HL-60 (cell line): Measurements from ENCODE around the gene TH.
A peak's percentile ranks its signal among the peaks of the same experiment; 100 is the strongest.

Source experiments
- DNase-seq, 2 experiments: peaks; one replicate each; pipeline ENCODE4 v3.0.0-alpha.2; 2010 to 2020; ENCODE audit warnings: low read depth in 1 of 2, low spot score in 1 of 2
- H3K27ac ChIP-seq: fragments of 250-450 bp; sonication (Bioruptor Pico); replicated peaks from 2 replicates; pipeline ENCODE4 v1.5.1; 2020; ENCODE audit warnings: mild to moderate bottlenecking, moderate library complexity
- H3K27me3 ChIP-seq: fragments of 250-450 bp; sonication (Bioruptor Pico); 2 replicates; pipeline ENCODE4 v1.5.1; 2021; ENCODE audit warnings: mild to moderate bottlenecking, moderate library complexity; ENCODE audit not compliant: insufficient read depth, poor library complexity, severe bottlenecking
- H3K4me3 ChIP-seq: replicated peaks from 2 replicates; pipeline ENCODE4 v1.5.1; 2011; ENCODE audit warnings: mild to moderate bottlenecking, control low read depth, low read length; ENCODE audit not compliant: insufficient read depth
- GABPA ChIP-seq: IDR thresholded peaks from 2 replicates; pipeline ENCODE4 v1.6.1; 2012; ENCODE audit warnings: low read depth
- POLR2AphosphoS5 ChIP-seq: IDR thresholded peaks from 2 replicates; pipeline ENCODE4 v1.6.1; 2012; ENCODE audit warnings: low read depth
- SPI1 ChIP-seq: IDR thresholded peaks from 2 replicates; pipeline ENCODE4 v1.6.1; 2012; ENCODE audit warnings: low read depth, mild to moderate bottlenecking, borderline replicate concordance
- TF ChIP-seq, protein P1 (sequence below): IDR thresholded peaks from 2 replicates; pipeline ENCODE4 v1.6.1; 2012; ENCODE audit warnings: low read depth; ENCODE audit not compliant: insufficient replicate concordance
- TF ChIP-seq, protein P2 (sequence below): IDR thresholded peaks from one replicate; pipeline ENCODE4 v1.5.1; 2011; ENCODE audit warnings: low read length, control low read depth, inconsistent platforms; ENCODE audit not compliant: insufficient read depth

The TH gene

DNA sequence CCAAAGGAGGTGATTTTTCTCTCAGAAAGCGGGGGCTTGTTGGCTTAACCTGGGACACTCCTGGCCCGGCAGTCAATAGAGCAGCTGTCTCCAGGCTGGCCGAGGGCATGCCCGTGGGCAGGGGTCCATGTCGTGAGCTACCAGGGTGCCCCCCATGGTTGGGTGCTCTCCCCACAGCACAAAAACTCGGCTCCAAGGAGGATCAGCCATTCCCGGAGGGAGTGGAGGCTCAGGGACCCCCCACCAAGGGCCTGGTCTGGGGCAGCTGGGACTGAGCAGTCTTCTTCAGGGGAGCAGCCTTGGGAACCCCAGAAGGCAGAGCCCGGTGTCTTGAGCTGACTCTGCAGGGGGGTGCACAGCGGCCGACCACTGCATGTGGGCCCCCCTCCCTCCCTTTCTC is 20.8 kb upstream of the TH start:
- TF ChIP-seq POLR2AphosphoS5: no peak
- TF ChIP-seq, protein P1, sequence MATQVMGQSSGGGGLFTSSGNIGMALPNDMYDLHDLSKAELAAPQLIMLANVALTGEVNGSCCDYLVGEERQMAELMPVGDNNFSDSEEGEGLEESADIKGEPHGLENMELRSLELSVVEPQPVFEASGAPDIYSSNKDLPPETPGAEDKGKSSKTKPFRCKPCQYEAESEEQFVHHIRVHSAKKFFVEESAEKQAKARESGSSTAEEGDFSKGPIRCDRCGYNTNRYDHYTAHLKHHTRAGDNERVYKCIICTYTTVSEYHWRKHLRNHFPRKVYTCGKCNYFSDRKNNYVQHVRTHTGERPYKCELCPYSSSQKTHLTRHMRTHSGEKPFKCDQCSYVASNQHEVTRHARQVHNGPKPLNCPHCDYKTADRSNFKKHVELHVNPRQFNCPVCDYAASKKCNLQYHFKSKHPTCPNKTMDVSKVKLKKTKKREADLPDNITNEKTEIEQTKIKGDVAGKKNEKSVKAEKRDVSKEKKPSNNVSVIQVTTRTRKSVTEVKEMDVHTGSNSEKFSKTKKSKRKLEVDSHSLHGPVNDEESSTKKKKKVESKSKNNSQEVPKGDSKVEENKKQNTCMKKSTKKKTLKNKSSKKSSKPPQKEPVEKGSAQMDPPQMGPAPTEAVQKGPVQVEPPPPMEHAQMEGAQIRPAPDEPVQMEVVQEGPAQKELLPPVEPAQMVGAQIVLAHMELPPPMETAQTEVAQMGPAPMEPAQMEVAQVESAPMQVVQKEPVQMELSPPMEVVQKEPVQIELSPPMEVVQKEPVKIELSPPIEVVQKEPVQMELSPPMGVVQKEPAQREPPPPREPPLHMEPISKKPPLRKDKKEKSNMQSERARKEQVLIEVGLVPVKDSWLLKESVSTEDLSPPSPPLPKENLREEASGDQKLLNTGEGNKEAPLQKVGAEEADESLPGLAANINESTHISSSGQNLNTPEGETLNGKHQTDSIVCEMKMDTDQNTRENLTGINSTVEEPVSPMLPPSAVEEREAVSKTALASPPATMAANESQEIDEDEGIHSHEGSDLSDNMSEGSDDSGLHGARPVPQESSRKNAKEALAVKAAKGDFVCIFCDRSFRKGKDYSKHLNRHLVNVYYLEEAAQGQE: no peak
- TF ChIP-seq, protein P2, sequence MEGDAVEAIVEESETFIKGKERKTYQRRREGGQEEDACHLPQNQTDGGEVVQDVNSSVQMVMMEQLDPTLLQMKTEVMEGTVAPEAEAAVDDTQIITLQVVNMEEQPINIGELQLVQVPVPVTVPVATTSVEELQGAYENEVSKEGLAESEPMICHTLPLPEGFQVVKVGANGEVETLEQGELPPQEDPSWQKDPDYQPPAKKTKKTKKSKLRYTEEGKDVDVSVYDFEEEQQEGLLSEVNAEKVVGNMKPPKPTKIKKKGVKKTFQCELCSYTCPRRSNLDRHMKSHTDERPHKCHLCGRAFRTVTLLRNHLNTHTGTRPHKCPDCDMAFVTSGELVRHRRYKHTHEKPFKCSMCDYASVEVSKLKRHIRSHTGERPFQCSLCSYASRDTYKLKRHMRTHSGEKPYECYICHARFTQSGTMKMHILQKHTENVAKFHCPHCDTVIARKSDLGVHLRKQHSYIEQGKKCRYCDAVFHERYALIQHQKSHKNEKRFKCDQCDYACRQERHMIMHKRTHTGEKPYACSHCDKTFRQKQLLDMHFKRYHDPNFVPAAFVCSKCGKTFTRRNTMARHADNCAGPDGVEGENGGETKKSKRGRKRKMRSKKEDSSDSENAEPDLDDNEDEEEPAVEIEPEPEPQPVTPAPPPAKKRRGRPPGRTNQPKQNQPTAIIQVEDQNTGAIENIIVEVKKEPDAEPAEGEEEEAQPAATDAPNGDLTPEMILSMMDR: no peak
- no peaks in the 10 kb centered on the region for H3K27me3 ChIP-seq
- H3K27ac ChIP-seq: no peak overlapping the region
- no peak for DNase-seq
- H3K4me3 ChIP-seq: no peak overlapping the region

DNA sequence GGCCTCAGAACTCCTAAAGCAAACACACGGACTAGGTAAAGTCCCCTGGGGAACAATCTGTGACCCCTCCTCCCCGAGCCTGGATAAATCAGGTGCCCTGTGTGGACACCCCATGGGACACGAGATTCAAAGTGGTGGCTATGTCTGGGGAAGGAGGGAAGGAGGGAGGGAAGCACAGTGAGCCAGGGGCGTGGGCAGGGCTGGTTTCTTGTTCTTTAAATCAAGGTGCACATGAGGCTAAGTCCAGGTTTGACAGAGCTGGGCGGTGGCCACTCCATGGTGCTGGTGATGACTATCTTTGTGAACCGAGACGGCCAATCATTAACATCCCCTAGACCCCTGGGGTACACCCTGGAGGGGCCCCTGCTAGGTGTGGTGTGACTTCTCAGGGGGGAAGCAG is 20.3 kb upstream of the TH start:
- DNase-seq: no peak
- Histone ChIP-seq H3K27ac (no peak overlapping the region), H3K4me3 (no peak overlapping the region), H3K27me3 (no peaks in the 10 kb centered on the region)
- TF ChIP-seq, protein P2: no peak
- TF ChIP-seq, protein P1: no peak
- no peak for TF ChIP-seq GABPA
- TF ChIP-seq POLR2AphosphoS5: no peak

- Histone ChIP-seq H3K27ac (no peak overlapping the region), H3K27me3 (no peaks in the 10 kb centered on the region), H3K4me3 (no peak overlapping the region)
- TF ChIP-seq SPI1: peak; percentile 52; the same call in 1 of the 2 replicates
- no peak for TF ChIP-seq GABPA
- peak; percentile 69 to 83 for DNase-seq
Observed at GRCh38 chr11:2190657-2191471, 19.2 kb upstream of the TH start.

DNA sequence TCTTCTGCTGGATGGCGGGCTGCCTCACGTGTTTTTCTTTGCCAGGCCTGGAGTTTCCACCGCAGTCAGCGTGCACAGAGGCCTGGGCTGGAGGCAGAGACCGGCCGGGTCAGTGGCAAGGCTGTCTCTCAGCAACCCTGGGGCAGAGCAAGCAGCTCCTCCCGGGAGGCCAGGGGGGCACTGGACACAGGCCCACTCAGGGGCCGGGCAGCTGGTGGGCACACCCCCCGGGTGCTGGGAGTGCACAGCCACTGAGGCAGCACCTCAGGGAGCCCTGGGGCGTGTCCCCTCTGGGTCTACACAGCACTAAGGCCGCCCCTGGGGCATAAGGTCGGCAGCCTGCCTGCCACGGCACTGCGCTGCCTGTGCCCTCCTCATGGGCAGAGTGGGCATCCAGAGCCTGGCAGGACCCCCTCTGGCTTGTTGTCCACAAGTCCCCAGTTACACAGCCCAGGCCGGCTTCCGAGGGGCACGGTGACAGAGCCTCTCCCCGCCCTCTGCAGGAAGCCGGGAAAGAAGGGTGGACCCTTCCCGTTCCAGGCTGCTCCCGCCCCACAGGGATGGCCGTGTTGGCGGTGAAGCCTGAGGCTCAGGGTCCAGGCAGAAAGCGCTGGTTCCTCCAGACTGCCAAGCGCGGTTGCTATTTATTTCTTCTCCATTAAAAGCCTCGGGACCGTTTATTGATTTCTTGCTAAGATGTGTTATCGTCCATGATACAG is 18.5 kb upstream of the TH start:
- DNase-seq: no peak
- H3K27ac ChIP-seq: no peak overlapping the region
- H3K4me3 ChIP-seq: no peak overlapping the region
- no peak for TF ChIP-seq SPI1
- TF ChIP-seq, protein P1: no peak
- TF ChIP-seq, protein P2: no peak
- no peak for TF ChIP-seq GABPA
- TF ChIP-seq POLR2AphosphoS5: no peak
- H3K27me3 ChIP-seq: peaks cover 6% of the 10 kb centered on the region
